Trophoblast cell (in vitro differentiated cells and primary cell): Measurements from ENCODE around the gene OSBPL3.

Source experiments
- DNase-seq, 2 donors: peaks; one replicate each; pipeline ENCODE4 v3.0.0-alpha.2; 2016
- H2AFZ ChIP-seq: 2 replicates; pipeline ENCODE4 v1.6.1; 2013; ENCODE audit warnings: low read length, moderate library complexity, mild to moderate bottlenecking; ENCODE audit not compliant: insufficient read depth, poor library complexity
- H2AK5ac ChIP-seq: 2 replicates; pipeline ENCODE4 v1.6.1; 2013; ENCODE audit warnings: mild to moderate bottlenecking, low read length
- H2BK120ac ChIP-seq: 2 replicates; pipeline ENCODE4 v1.6.1; 2013; ENCODE audit warnings: low read length, mild to moderate bottlenecking, moderate library complexity; ENCODE audit not compliant: insufficient read depth, poor library complexity
- H2BK12ac ChIP-seq: 2 replicates; pipeline ENCODE4 v1.6.1; 2013; ENCODE audit warnings: mild to moderate bottlenecking, low read length, moderate library complexity
- H2BK5ac ChIP-seq: 2 replicates; pipeline ENCODE4 v1.6.1; 2013; ENCODE audit warnings: low read length, low read depth, moderate library complexity, mild to moderate bottlenecking; ENCODE audit not compliant: poor library complexity
- H3K14ac ChIP-seq: 2 replicates; pipeline ENCODE4 v1.6.1; 2013; ENCODE audit warnings: mild to moderate bottlenecking, low read length
- H3K18ac ChIP-seq: 2 replicates; pipeline ENCODE4 v1.6.1; 2013; ENCODE audit warnings: mild to moderate bottlenecking, low read length
- H3K23ac ChIP-seq: 2 replicates; pipeline ENCODE4 v1.6.1; 2013; ENCODE audit warnings: low read length
- H3K27ac ChIP-seq: 2 replicates; pipeline ENCODE4 v1.5.1; 2013; ENCODE audit warnings: low read depth, mild to moderate bottlenecking, inconsistent platforms, low read length, moderate library complexity
- H3K27me3 ChIP-seq: 2 replicates; pipeline ENCODE4 v1.6.1; 2013; ENCODE audit warnings: inconsistent platforms, mild to moderate bottlenecking, low read length, moderate library complexity; ENCODE audit not compliant: insufficient read depth
- H3K36me3 ChIP-seq, 2 experiments: 1 replicate in 1 of 2; 2 replicates in 1 of 2; pipeline ENCODE4 v1.6.1; 2013; ENCODE audit warnings: low read length in 2 of 2, mild to moderate bottlenecking in 2 of 2, moderate library complexity in 1 of 2; ENCODE audit not compliant: insufficient read depth in 2 of 2, control insufficient read depth in 1 of 2
- H3K4ac ChIP-seq: 2 replicates; pipeline ENCODE4 v1.6.1; 2013; ENCODE audit warnings: low read depth, mild to moderate bottlenecking, low read length, moderate library complexity
- H3K4me1 ChIP-seq, 2 experiments: 1 replicate in 1 of 2; 2 replicates in 1 of 2; pipeline ENCODE4 v1.6.1; 2013; ENCODE audit warnings: low read length in 2 of 2, mild to moderate bottlenecking in 2 of 2, moderate library complexity in 1 of 2; ENCODE audit not compliant: insufficient read depth in 2 of 2, control insufficient read depth in 1 of 2
- H3K4me2 ChIP-seq: 2 replicates; pipeline ENCODE4 v1.6.1; 2013; ENCODE audit warnings: inconsistent platforms, mild to moderate bottlenecking, low read length, moderate library complexity
- H3K4me3 ChIP-seq: 2 replicates; pipeline ENCODE4 v1.5.1; 2013; ENCODE audit warnings: mild to moderate bottlenecking, low read depth, low read length, inconsistent platforms
- H3K79me1 ChIP-seq: one replicate; pipeline ENCODE4 v1.6.1; 2013; ENCODE audit warnings: low read length
- H3K79me2 ChIP-seq: 2 replicates; pipeline ENCODE4 v1.6.1; 2013; ENCODE audit warnings: low read length, mild to moderate bottlenecking; ENCODE audit not compliant: control insufficient read depth, insufficient read depth, poor library complexity
- H3K9ac ChIP-seq: 2 replicates; pipeline ENCODE4 v1.6.1; 2013; ENCODE audit warnings: mild to moderate bottlenecking, low read length
- H3K9me3 ChIP-seq: 2 replicates; pipeline ENCODE4 v1.6.1; 2013; ENCODE audit warnings: low read depth, mild to moderate bottlenecking, control low read depth, inconsistent platforms, low read length; ENCODE audit not compliant: insufficient read depth
- H4K12ac ChIP-seq: 2 replicates; pipeline ENCODE4 v1.6.1; 2013; ENCODE audit warnings: low read depth, mild to moderate bottlenecking, low read length, moderate library complexity
- H4K8ac ChIP-seq: 2 replicates; pipeline ENCODE4 v1.6.1; 2013; ENCODE audit warnings: low read depth, mild to moderate bottlenecking, low read length, moderate library complexity
- H4K91ac ChIP-seq: one replicate; pipeline ENCODE4 v1.6.1; 2013; ENCODE audit warnings: low read depth, mild to moderate bottlenecking, low read length, moderate library complexity
- WGBS: extraction: QIAGEN DNeasy Blood & Tissue Kit; methylation state at CpG from one replicate; pipeline ENCODE4 v1.1.7; 2013; ENCODE audit warnings: missing lambda C conversion rate; ENCODE audit not compliant: insufficient read length, insufficient coverage; ENCODE audit errors: extremely low coverage; 5-methylcytosine and 5-hydroxymethylcytosine counted together

OSBPL3 gene

GRCh38 chr7:25005658-25006057, 25.7 kb upstream of the OSBPL3 start:
- no peak for DNase-seq
- no peaks in the 10 kb centered on the region for H3K4me1 ChIP-seq
- H3K18ac ChIP-seq, result no peak overlapping the region
- H3K9me3 ChIP-seq, result no peaks in the 10 kb centered on the region
- no peak overlapping the region for H3K23ac ChIP-seq
- H3K27ac ChIP-seq, result no peak overlapping the region
- H3K36me3 ChIP-seq, result no peaks in the 10 kb centered on the region
- no peaks in the 10 kb centered on the region for H3K79me2 ChIP-seq
- H3K4me3 ChIP-seq, result no peak overlapping the region
- H3K4me2 ChIP-seq, result no peak overlapping the region
- H3K14ac ChIP-seq, result no peak overlapping the region
- H3K4ac ChIP-seq, result no peak overlapping the region
- H2AFZ ChIP-seq, result no peak overlapping the region
- H3K79me1 ChIP-seq, result no peaks in the 10 kb centered on the region
- no CpG with 5 or more reads among the region's 3 CpGs for WGBS
- H3K27me3 ChIP-seq, result no peaks in the 10 kb centered on the region
- no peak overlapping the region for H2BK120ac ChIP-seq
- no peak overlapping the region for H3K9ac ChIP-seq
- no peak overlapping the region for H2BK12ac ChIP-seq
- no peak overlapping the region for H2AK5ac ChIP-seq
- H4K8ac ChIP-seq, result no peak overlapping the region
- H2BK5ac ChIP-seq, result no peak overlapping the region
- no peak overlapping the region for H4K12ac ChIP-seq
- no peak overlapping the region for H4K91ac ChIP-seq

GRCh38 chr7:25002786-25003185, 22.8 kb upstream of the OSBPL3 start:
- H3K18ac ChIP-seq, result no peak overlapping the region
- no peak overlapping the region for H3K4me3 ChIP-seq
- H2AK5ac ChIP-seq, result no peak overlapping the region
- H3K36me3 ChIP-seq, result no peaks in the 10 kb centered on the region
- H3K79me1 ChIP-seq, result no peaks in the 10 kb centered on the region
- no peak overlapping the region for H3K23ac ChIP-seq
- no peak overlapping the region for H2BK120ac ChIP-seq
- no peak for DNase-seq
- H3K27me3 ChIP-seq, result no peaks in the 10 kb centered on the region
- no peak overlapping the region for H3K4me2 ChIP-seq
- no peak overlapping the region for H2AFZ ChIP-seq
- no peaks in the 10 kb centered on the region for H3K4me1 ChIP-seq
- no peaks in the 10 kb centered on the region for H3K79me2 ChIP-seq
- no peak overlapping the region for H3K4ac ChIP-seq
- H3K9ac ChIP-seq, result no peak overlapping the region
- no peak overlapping the region for H3K14ac ChIP-seq
- no peak overlapping the region for H4K91ac ChIP-seq
- no peak overlapping the region for H3K27ac ChIP-seq
- no peak overlapping the region for H2BK5ac ChIP-seq
- H3K9me3 ChIP-seq, result no peaks in the 10 kb centered on the region
- H4K8ac ChIP-seq, result no peak overlapping the region
- no CpG with 5 or more reads among the region's 1 CpG for WGBS
- H4K12ac ChIP-seq, result no peak overlapping the region
- no peak overlapping the region for H2BK12ac ChIP-seq

- Histone ChIP-seq H3K79me2 (no peaks in the 10 kb centered on the region), H3K4me3 (no peak overlapping the region), H4K91ac (no peak overlapping the region), H3K4me2 (no peak overlapping the region), H3K18ac (no peak overlapping the region), H3K4me1 (no peaks in the 10 kb centered on the region), H3K4ac (no peak overlapping the region), H2BK5ac (no peak overlapping the region), H2AFZ (no peak overlapping the region), H3K79me1 (no peaks in the 10 kb centered on the region), H3K9ac (no peak overlapping the region), H3K27me3 (no peaks in the 10 kb centered on the region), H2BK120ac (no peak overlapping the region), H3K23ac (no peak overlapping the region), H4K8ac (no peak overlapping the region), H3K27ac (no peak overlapping the region), H3K36me3 (no peaks in the 10 kb centered on the region), H2AK5ac (no peak overlapping the region), H3K14ac (no peak overlapping the region), H3K9me3 (no peaks in the 10 kb centered on the region), H2BK12ac (no peak overlapping the region), H4K12ac (no peak overlapping the region)
- DNase-seq, result no peak
- WGBS, result no CpG with 5 or more reads among the region's 3 CpGs
Observed at GRCh38 chr7:24995466-24995865, 15.5 kb upstream of the OSBPL3 start.

GRCh38 chr7:24992314-24992713, 12.3 kb upstream of the OSBPL3 start:
- Histone ChIP-seq H2BK5ac (no peak overlapping the region), H3K4ac (no peak overlapping the region), H3K79me2 (no peaks in the 10 kb centered on the region), H2AFZ (no peak overlapping the region), H4K12ac (no peak overlapping the region), H3K4me3 (no peak overlapping the region), H3K18ac (no peak overlapping the region), H3K9ac (no peak overlapping the region), H3K23ac (no peak overlapping the region), H3K9me3 (no peaks in the 10 kb centered on the region), H3K4me1 (no peaks in the 10 kb centered on the region), H3K14ac (no peak overlapping the region), H2BK12ac (no peak overlapping the region), H3K27me3 (no peaks in the 10 kb centered on the region), H3K4me2 (no peak overlapping the region), H3K27ac (no peak overlapping the region), H3K36me3 (no peaks in the 10 kb centered on the region), H3K79me1 (no peaks in the 10 kb centered on the region), H2BK120ac (no peak overlapping the region), H4K8ac (no peak overlapping the region), H4K91ac (no peak overlapping the region), H2AK5ac (no peak overlapping the region)
- no CpG with 5 or more reads among the region's 4 CpGs for WGBS
- no peak for DNase-seq
